DLD1 (cell line): ENCODE results near the gene FBXL3.

Experiments used
- in situ Hi-C: cut with HindIII; loops from 2 replicates; pipeline ENCODE4 v1.10.0; 2017; ENCODE audit warnings: low sequenced_read_pairs

FBXL3 gene

GRCh38 chr13:77026861-77027621 lies at the start of gene FBXL3:
FBXL3 (minus strand) TSS chr13:77027159; CDS start chr13:77021860, 5,299 bp downstream.
- in situ Hi-C loops = no loop called here

- in situ Hi-C loops = no loop called here
Observed at GRCh38 chr13:77067519-77067918, 40.6 kb upstream of the FBXL3 start.

GRCh38 chr13:77065461-77066147 lies 38.6 kb upstream of the FBXL3 start:
- in situ Hi-C loops = no loop called here

- in situ Hi-C loops = no loop called here
Observed at GRCh38 chr13:77062097-77062496, 35.1 kb upstream of the FBXL3 start.

- in situ Hi-C loops = no loop called here
Observed at GRCh38 chr13:77061362-77061761, 34.4 kb upstream of the FBXL3 start.

- in situ Hi-C loops = no loop called here
Observed at GRCh38 chr13:77056886-77057285, 29.9 kb upstream of the FBXL3 start.

- in situ Hi-C loops = no loop called here
Observed at GRCh38 chr13:77056382-77056781, 29.4 kb upstream of the FBXL3 start.

GRCh38 chr13:77055158-77055557 lies 28.2 kb upstream of the FBXL3 start:
- in situ Hi-C loops = no loop called here

- in situ Hi-C loops = no loop called here
Observed at GRCh38 chr13:77053192-77053591, 26.2 kb upstream of the FBXL3 start.

- in situ Hi-C loops = no loop called here
Observed at GRCh38 chr13:77048681-77049080, 21.7 kb upstream of the FBXL3 start.

- in situ Hi-C loops = no loop called here
Observed at GRCh38 chr13:77047649-77048343, 20.8 kb upstream of the FBXL3 start.

- in situ Hi-C loops = no loop called here
Observed at GRCh38 chr13:77042566-77043177, 15.7 kb upstream of the FBXL3 start.

- in situ Hi-C loops = no loop called here
Observed at GRCh38 chr13:77040835-77041234, 13.9 kb upstream of the FBXL3 start.

GRCh38 chr13:77040076-77040475 lies 13.1 kb upstream of the FBXL3 start:
- in situ Hi-C loops = no loop called here

GRCh38 chr13:77038907-77039480 lies 12.0 kb upstream of the FBXL3 start:
- in situ Hi-C loops = no loop called here

- in situ Hi-C loops = no loop called here
Observed at GRCh38 chr13:77036279-77036678, 9.3 kb upstream of the FBXL3 start.

- in situ Hi-C loops = no loop called here
Observed at GRCh38 chr13:77034881-77035280, 7.9 kb upstream of the FBXL3 start.

- in situ Hi-C loops = no loop called here
Observed at GRCh38 chr13:77033717-77034302, 6.9 kb upstream of the FBXL3 start.

GRCh38 chr13:77031656-77032243 lies 4.8 kb upstream of the FBXL3 start:
- in situ Hi-C loops = no loop called here

GRCh38 chr13:77029436-77029835 lies 2.5 kb upstream of the FBXL3 start:
- in situ Hi-C loops = no loop called here
